Posterior vena cava (tissue), 2 donors: ENCODE results near the gene XRCC6. TPM values are rescaled to one million over a fixed set of nuclear protein-coding genes. Genes with fewer than 3 reads are reported as not detected.

Experiments
- DNase-seq: peaks from one replicate; pipeline ENCODE4 v3.0.0-alpha.2; 2020; ENCODE audit warnings: low spot score
- intact Hi-C, 2 donors: fragments of 100-400 bp; cut with DNase I; formaldehyde crosslinking; loops; one replicate each; pipeline versions ENCODE4 v1.14.1 to v1.14.2; 2022 to 2023
- total RNA-seq, 2 donors: library from RNA; stranded (reverse); fragmentation: NEBNext Ultra II Directional; extraction: Animal tissue kit (Norgen Biotek cat#: 25700); gene quantifications; one replicate each; pipeline ENCODE4 v1.2.1, GENCODE V29; 2021
- donor health status: DM: yes; HTN: yes; CAD: no.
- donor health status: DM: yes; HTN: yes; CAD: no.

Gene XRCC6
- total RNA-seq, 2 donors from 2014 or later, result 145 to 154 TPM

GRCh38 chr22:41709341-41709740, 88.2 kb downstream of the XRCC6 start:
- intact Hi-C loops, result no loop called here
- DNase-seq, result no peak

GRCh38 chr22:41713004-41713403, 91.9 kb downstream of the XRCC6 start:
- intact Hi-C loops, result no loop called here
- DNase-seq, result no peak

Other genes starting within 250 kb of the XRCC6 start
- gene TEF, start 239.4 kb upstream of the XRCC6 start, total RNA-seq, result 10 to 100 TPM; 10.5 to 20.5 TPM
- 10 to 100 TPM; 36.8 to 37.0 TPM for gene TOB2, start 174.5 kb upstream of the XRCC6 start, total RNA-seq
- 10 to 100 TPM; 27.5 to 33.5 TPM for gene PHF5A, start 152.6 kb upstream of the XRCC6 start, total RNA-seq
- gene ACO2, start 152.2 kb upstream of the XRCC6 start, total RNA-seq, result 10 to 100 TPM; 61.4 to 63.8 TPM
- gene POLR3H, start 76.8 kb upstream of the XRCC6 start, total RNA-seq, result 10 to 100 TPM; 29.9 to 35.4 TPM
- 10 to 100 TPM; 11.5 to 27.0 TPM for gene CSDC2, start 60.3 kb upstream of the XRCC6 start, total RNA-seq
- 10 to 100 TPM; 17.9 to 18.8 TPM for gene PMM1, start 31.5 kb upstream of the XRCC6 start, total RNA-seq
- 10 to 100 TPM; 22.1 to 22.7 TPM for gene DESI1, start 252 bp upstream of the XRCC6 start, total RNA-seq
- 100 to 1,000 TPM in 1 of 2 donors, 10 to 100 TPM in 1; 86.2 to 103 TPM for gene SNU13, start 67.6 kb downstream of the XRCC6 start, total RNA-seq
- gene MEI1, start 78.2 kb downstream of the XRCC6 start, total RNA-seq, result 1 to 10 TPM; 1.4 to 4.3 TPM
- gene CCDC134, start 179.4 kb downstream of the XRCC6 start, total RNA-seq, result 1 to 10 TPM; 5.1 to 5.7 TPM
- 10 to 100 TPM; 48.3 to 52.0 TPM for gene SREBF2, start 211.8 kb downstream of the XRCC6 start, total RNA-seq